IMR-90 (cell line): ENCODE measurements around the gene RAD23B.

ENCODE experiments used
- BHLHE40 ChIP-seq: fragments of 150-350 bp; IDR thresholded peaks from 2 replicates; pipeline ENCODE4 v1.6.1; 2016; ENCODE audit warnings: mild to moderate bottlenecking, low read depth, low read length
- POLR2A ChIP-seq: IDR thresholded peaks from 2 replicates; pipeline ENCODE4 v1.6.1; 2012; ENCODE audit warnings: mild to moderate bottlenecking, low read depth, low read length
- TF ChIP-seq, protein P1 (sequence below): conservative IDR thresholded peaks from 2 replicates; pipeline ENCODE4 v1.5.1; 2012; ENCODE audit warnings: mild to moderate bottlenecking, low read depth, low read length, improper control_type of control experiment

DNA sequence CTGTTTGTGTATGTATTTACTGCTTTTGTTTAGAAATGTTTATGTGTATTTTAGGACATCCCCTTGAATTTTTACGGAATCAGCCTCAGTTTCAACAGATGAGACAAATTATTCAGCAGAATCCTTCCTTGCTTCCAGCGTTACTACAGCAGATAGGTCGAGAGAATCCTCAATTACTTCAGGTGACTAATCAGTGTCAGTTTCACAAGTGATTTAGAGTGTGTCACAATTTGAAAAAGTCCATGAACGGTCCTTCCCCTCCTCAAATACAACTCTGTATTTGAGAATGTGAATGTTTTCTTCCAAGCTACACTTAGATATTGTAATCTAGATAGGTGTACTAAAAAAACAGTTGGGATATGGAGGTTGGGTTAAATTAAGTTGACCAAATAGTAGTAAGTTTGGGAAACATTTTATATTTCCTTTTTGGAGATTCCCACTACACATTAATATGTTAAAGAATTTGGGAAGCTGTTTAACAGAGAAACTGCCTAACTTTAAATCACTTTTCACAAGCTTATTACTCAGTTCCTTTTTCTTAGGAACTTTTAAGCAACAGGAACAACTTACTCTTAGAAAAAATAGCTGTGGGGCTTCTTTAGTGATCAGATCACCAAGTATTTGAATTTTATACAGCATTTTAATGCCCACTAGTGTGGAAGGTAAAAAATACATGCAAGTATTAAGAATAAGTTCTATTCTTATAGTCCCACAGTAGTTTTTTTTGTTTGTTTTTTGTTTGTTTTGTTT is 40.9 kb downstream of the RAD23B start:
- TF ChIP-seq, protein P1, sequence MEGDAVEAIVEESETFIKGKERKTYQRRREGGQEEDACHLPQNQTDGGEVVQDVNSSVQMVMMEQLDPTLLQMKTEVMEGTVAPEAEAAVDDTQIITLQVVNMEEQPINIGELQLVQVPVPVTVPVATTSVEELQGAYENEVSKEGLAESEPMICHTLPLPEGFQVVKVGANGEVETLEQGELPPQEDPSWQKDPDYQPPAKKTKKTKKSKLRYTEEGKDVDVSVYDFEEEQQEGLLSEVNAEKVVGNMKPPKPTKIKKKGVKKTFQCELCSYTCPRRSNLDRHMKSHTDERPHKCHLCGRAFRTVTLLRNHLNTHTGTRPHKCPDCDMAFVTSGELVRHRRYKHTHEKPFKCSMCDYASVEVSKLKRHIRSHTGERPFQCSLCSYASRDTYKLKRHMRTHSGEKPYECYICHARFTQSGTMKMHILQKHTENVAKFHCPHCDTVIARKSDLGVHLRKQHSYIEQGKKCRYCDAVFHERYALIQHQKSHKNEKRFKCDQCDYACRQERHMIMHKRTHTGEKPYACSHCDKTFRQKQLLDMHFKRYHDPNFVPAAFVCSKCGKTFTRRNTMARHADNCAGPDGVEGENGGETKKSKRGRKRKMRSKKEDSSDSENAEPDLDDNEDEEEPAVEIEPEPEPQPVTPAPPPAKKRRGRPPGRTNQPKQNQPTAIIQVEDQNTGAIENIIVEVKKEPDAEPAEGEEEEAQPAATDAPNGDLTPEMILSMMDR: no peak
- TF ChIP-seq BHLHE40: no peak
- TF ChIP-seq POLR2A: no peak
